HG03196 (cell line): ENCODE data around the gene KLK12.
"Not testable (repeated sequence)": the region's sequence is repeated elsewhere in the genome, so short reads cannot be mapped to it uniquely, and the experiment has no call there.

ENCODE experiments used
- ATAC-seq: cut with Tn5 transposase; IDR thresholded peaks from one replicate; pipeline ENCODE4 v1.9.1; 2021; ENCODE audit not compliant: unreplicated experiment

KLK12 gene

DNA sequence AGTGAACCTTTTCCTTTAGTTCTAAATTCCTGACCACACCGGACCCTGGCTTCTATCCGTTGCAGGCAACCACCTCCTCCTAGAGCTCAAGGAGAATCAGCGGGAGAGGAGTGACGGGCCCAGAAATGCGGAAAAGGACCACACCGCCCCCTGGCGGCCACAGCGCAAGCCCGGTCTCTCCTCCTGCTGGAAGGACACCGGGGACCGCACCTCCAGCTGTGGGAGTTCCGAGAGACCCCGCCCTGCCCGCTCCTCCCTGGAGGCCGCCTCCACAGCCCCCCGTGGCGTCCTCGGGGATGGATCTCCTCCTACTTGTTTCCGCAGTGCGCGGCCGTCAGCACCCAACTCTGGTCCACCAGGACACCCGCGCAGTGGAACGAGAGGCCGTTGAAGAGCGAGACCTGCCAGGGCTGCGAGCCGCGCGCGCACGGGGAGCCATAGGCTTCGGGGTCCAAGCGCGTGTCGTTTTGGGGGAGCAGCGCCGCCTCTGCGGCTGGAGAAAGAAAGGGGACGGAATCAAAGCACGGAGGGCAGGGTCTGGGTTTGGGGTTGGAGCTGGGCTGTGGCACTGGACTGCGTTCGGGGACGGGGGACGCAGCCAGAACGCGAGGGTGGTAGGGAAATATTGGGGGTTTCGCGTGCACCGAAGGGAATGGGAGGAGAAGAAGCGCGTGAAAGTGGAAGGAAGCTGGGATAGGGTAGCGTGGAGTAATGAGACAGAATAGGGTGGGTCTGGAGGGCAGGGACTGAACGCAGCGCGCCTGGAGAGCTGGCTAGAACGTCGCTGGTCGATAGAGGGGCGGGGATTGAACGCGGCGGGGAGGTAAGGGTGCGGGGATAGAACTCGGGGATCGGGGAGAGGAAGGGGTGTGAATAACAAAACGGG lies 17.8 kb downstream of the KLK12 start:
- no peak for ATAC-seq

GRCh38 chr19:51015691-51016267 lies 19.0 kb downstream of the KLK12 start:
- ATAC-seq = no peak

- no peak for ATAC-seq
Measured at GRCh38 chr19:51014242-51014641, 20.6 kb downstream of the KLK12 start.

DNA sequence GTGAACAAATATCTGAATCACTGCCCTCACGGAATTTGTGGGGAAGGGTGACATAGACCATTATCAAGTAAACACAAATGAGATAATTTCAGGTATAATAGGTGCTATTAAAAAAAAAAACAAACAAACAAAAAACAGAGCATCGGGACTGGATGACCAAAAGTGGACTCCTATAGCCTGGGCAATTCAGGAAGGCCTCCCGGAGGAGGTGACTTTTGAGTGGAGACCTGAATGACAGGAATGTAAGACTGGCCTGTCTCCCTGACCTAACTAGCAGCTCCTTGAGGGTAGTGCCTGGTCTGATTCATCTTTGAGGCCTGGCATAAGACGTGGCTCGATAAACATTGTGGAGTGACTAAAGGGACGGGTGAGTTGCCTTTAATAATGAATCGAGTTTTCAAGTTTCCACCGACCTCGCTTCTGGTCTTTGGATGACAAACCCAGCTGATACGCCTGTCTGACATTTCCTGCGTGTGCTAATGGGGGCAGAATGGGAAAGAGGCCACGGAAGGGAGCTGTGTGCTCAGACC lies 22.1 kb downstream of the KLK12 start:
- ATAC-seq = no peak

DNA sequence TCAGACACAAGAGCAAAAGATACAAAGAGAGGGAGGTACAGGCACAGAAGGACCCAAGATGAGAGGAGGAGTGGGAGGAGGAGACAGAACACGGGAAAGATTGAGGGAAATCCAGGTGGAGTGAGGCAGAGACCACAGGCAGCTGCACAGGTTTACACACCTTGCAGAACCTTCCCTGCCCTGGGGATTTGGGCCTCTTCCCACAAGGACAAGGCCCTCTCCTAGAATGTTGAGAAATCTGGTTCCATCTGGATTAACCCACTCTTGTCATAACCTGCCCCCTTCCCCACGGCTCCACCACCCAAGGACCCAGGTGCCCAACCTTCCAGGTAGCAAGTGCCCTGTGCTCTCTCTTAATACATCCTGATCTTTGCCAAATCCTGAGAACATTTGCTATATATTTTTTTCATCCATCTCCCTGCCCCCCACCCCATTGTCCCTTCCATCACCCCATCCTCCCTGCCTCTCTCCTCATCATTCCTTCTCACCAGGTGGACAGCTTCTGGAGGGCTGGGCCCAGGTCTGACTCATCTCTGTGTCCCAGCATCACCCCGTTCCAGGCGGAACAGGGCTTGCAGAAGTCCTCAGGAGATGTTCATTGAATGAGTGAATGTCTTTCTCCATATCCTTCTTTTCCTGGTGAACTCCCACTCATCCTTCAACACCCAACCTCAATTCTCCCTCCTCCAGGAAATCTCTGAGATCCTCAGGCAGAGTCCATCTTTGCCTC lies 24.6 kb downstream of the KLK12 start:
- no peak for ATAC-seq

DNA sequence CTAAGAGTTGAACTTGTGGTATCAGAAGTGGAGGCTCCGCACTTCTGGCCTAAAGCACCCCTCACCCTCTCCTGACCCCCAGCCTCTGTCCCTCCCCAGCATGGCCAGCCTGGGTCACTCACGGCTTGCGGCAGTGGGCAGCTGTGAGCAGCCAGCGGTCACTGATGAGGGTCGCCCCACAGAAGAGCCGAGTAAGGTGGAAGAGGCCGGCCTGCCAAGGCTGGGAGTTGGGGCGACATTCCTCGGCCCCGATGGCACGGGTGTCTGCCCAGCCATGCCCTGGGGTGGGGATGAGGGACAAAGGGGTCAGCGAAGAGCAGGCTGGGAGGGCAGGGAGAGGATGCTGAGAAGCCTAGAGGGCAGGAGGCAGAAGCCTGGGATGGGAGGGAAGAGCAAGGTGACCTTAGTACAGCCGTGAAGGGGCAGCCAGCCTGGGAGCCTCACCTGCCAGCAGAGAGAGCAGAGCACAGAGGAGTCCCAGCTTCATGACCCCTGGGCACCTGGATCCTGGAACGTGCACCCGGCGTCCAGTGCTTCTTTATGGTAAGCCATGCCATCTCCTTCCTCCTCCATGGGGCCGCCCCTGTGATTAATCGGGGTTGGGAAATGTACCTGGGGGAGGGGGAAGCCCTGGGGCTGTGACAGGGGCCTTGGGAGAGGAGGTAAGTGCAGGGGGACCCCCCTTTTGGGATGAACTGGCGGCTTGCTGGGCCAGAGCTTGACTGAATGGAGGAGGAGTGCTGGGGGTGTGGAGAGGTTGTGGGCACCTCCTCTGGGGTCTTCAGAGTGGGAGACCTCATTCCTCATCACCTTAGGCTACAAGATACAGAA lies 25.5 kb downstream of the KLK12 start:
- ATAC-seq = no peak

GRCh38 chr19:51007488-51007887 lies 27.3 kb downstream of the KLK12 start:
- no peak for ATAC-seq

DNA sequence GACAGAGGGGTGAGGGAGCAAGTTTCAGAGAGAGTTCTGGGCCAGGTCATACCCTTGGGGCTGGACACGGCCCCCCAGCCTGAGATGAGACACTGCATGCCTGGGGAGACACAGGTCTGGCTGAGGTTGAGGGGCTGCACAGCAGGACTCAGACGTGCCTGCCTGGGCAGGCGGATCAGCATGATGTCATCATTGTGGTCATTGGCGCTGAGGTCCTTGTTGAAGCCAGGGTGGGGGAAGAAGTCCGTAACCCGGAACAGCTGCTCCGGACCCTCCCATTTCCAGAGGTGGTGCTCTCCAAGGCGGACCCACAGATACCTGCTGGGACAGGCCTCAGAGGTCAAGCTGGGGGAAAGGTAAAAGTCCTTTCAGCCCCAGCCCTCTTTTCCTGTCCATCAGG lies 28.4 kb downstream of the KLK12 start:
- ATAC-seq = no peak

DNA sequence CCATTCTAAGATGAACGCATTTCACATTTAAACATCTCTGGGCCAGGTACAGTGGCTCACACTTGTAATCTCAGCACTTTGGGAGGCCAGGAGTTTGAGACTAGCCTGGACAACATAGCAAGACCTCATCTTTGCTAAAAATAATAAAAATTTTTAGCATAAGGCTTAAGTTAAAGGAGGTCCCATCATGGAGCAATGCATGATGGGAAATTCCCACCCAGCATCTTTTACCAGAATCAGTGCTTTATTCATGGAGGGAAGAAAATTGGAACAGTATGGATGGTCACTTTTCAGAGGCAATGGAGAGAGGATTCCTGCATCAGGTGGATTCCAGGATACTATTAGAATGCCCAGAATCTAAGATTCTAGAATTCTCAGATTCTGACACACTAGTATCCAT lies 29.6 kb downstream of the KLK12 start:
- no peak for ATAC-seq

GRCh38 chr19:51003316-51003715 lies 31.5 kb downstream of the KLK12 start:
- ATAC-seq = no peak

- ATAC-seq = no peak
Measured at GRCh38 chr19:51002542-51003311, 32.1 kb downstream of the KLK12 start.

DNA sequence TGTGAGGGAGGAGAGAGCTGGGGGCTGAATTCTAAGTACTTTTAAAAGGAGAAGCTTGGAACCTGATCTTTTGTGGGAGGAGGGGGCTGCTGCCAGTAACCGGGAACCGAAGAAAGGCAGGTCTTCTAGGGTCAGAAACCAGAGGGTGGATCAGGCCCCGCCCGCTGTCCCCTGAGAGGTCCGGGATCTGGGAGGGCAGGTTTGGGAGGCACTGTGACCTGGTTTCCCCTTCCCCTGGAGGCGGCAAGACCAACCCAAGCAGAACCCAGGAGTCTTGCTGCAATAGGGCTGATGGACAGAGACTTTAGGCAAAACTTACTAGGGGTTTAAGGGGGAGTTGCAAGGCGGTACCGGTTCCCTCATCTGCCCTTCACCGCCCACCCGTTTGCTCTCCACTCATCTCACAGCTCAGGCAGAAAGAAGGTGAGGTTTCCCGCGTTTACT lies 32.7 kb downstream of the KLK12 start:
- ATAC-seq = no peak

DNA sequence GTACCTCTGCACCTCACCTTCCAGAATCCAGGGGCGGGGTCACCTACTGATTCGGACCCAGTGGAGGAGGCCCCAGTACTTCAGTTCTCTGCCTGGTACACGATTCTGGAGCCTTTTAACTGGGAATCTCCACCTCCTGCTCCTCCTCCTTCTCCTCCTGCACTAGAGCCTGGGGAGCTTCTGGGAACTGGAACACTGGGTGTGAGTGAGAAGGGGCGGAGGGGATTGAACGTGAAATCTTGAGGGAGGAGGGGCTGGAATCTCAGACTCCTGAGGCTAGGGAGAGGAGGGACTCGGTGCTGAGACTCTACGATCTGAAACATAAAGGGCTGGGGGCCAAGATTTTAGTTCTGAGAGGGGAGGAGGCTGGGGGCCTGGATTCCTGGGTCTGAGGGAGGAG lies 33.3 kb downstream of the KLK12 start, which contains the start of gene KLK8:
Gene KLK8, minus strand, starts transcription at position 90 of the 400 bp plus-strand sequence. CDS start 437 bp downstream, outside the sequence.
- no peak for ATAC-seq

DNA sequence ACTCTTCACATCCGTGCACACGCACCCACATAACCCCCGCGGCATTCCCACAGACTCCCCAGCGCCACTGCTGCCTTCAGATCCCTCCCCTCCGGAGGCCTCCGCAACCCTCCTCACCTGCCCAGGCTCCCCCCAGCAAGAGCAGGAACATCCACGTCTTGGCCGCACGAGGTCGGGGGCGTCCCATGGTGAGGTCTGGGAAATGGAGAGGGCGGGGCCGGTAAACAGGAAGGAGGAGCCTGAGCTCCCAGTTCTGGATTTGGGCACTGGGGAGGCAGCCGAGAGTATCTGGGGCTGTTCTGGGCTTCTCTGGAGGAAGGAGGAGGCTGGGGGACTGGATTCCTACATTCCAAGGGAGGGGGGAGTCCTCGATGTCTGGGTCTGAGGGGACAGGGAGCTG lies 33.8 kb downstream of the KLK12 start:
- ATAC-seq = no peak

DNA sequence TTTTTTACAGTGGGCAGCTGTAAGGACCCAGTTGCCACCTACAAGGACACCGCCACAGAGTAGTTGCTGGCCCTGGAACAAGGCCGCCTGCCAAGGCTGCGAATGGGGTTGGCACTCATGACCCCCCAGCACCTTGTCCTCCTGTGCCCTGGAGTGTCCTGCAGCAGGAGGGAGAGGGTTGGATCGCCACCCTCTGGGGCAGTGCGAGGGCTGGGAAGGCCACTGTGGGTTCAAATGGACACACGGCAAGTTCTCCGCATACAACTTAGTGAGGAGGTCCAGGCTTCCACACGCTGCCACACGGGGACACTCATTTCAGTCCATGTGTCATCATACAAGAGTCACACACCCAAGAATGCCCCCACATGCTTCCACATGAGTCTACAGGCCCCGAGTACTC lies 34.4 kb downstream of the KLK12 start:
- ATAC-seq = no peak

- ATAC-seq = no peak
Measured at GRCh38 chr19:50998686-50999085, 36.1 kb downstream of the KLK12 start.

DNA sequence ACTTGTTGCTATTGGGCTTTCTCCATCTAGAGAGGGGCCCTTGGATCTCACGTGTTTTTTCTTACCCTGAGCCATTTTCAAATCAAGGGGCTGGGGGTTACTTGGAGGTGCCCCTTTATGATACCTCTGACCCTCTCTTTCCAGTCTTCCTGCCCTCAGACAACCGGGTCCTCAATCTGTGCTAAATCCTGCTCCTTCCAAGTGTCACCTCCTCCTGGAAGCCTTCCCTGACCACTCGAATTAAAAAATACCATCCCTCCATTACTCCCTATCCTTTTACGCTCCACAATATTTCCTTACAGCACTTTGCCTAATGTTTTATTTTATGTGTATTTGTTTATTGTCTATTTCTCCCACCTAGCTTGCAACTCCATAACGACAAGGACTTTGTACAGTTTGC lies 36.7 kb downstream of the KLK12 start:
- no peak for ATAC-seq

GRCh38 chr19:50994129-50994528 lies 40.7 kb downstream of the KLK12 start:
- no peak for ATAC-seq

- ATAC-seq = no peak
Measured at GRCh38 chr19:50992666-50993035, 42.2 kb downstream of the KLK12 start.

GRCh38 chr19:50984416-50984815 lies 50.4 kb downstream of the KLK12 start:
- ATAC-seq = not testable (repeated sequence)
